ENCODE data around the gene SH2D2A. TPM values are rescaled to one million over a fixed set of nuclear protein-coding genes. Genes with fewer than 3 reads are reported as not detected.

The SH2D2A gene
- total RNA-seq, 2 experiments from 2014 or later: 186 TPM

DNA sequence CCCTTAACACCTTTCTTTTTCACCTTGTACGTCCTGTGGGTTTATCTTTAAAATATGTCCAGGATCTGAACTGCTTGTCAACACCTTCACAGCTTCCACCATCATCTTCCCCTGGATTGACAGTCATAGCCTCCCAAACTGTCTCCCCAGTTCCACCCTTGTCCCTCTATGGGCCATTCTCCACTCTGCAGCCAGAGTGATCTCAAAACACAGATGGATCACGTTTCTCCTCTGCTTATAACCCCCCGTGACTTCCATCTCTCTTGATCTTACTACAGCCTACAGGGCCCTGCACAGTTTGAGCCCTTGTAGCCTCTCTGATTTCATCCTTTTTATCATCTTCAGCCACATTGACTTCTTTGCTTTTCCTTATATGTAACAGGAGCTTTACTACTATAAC lies 38.0 kb upstream of the SH2D2A start:
- H3K4me3 Mint-ChIP-seq: no peak overlapping the region
- H3K9me3 Mint-ChIP-seq: no peaks in the 10 kb centered on the region
- DNase-seq: no peak
- no peaks in the 10 kb centered on the region for H3K36me3 Mint-ChIP-seq
- peaks cover 20% of the 10 kb centered on the region for H3K27me3 Mint-ChIP-seq
- H3K4me1 Mint-ChIP-seq: peaks cover 3% of the 10 kb centered on the region
- H3K27ac Mint-ChIP-seq: no peak overlapping the region

DNA sequence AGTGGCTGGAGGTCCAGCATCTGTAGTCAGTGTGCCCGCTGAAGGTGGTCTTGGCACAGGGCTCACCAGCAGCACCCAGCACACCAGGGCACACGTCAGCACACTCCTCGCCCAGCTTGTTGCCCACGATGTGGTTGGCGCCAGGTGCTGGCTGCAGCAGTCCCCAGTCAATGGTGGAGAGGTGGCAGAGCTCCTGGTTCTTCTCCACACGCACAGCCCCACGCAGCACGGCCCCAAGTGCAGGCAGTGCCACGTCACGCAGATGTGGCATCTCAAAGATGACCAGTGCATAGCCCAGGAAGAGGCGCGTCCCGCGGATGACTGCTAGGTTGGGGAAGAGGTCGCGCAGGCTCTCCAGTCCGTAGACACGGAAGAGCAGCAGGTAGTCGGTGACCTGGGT lies 37.1 kb upstream of the SH2D2A start:
- H3K4me3 Mint-ChIP-seq: no peak overlapping the region
- no peak overlapping the region for H3K27ac Mint-ChIP-seq
- DNase-seq: no peak
- peaks cover 17% of the 10 kb centered on the region for H3K27me3 Mint-ChIP-seq
- H3K4me1 Mint-ChIP-seq: peaks cover 7% of the 10 kb centered on the region
- H3K36me3 Mint-ChIP-seq: no peaks in the 10 kb centered on the region
- H3K9me3 Mint-ChIP-seq: no peaks in the 10 kb centered on the region

DNA sequence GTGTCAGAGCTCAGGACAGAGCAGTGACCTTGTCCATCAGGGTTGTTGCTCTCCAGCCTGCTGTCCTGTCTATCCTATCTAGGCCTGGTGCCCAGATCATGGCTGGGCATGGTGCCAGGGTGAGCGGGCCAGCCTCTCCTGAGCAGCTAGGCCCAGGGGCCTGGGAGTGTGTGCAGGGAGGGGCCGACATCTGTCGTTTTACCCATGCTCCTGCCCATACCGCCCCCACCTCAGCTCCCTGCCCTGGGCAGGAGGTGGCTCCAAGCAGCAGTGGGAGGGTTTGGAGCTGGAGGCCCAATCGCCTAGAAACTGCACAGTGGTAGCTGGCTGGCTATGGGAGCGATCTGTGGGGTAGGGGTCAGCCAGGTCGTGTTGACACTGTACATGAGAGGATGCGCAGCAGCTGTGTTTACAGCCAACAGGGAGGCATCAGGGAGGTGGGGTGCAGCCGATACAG lies 35.8 kb upstream of the SH2D2A start:
- no peak for DNase-seq
- no peak overlapping the region for H3K27ac Mint-ChIP-seq
- H3K27me3 Mint-ChIP-seq: peaks cover 13% of the 10 kb centered on the region
- no peak overlapping the region for H3K4me3 Mint-ChIP-seq
- no peaks in the 10 kb centered on the region for H3K36me3 Mint-ChIP-seq
- peaks cover 12% of the 10 kb centered on the region for H3K4me1 Mint-ChIP-seq
- no peaks in the 10 kb centered on the region for H3K9me3 Mint-ChIP-seq

DNA sequence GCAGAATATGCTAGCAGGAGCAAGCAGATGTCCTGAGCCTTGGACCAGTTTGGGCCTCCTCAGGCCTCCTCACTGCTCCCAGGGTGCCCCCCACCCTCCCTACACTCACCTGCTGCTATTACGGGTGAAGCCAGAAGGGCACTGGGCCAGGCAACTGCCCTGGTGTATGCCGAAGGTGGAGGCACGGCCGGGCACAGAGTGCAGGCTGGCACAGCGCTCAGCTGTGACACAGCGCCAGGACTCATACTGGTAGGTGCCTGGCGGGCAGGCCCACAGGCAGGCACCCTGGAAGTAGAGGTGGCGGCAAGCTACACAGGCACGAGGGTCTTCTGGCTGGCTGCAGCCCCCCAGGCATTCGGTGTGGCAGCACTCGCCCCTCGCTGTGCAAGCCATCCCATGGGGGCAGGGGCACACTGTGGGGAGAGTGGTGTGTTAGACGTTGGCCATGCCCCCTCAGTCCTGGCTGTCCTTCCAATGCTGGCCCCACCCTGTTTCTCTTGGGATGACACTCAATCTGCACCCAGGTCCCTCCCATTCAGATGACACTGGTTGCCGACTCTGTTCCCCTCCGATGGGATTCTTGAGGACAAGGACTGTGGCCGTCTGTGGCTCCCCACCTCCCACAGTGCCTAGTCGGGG lies 35.2 kb upstream of the SH2D2A start:
- H3K36me3 Mint-ChIP-seq: no peaks in the 10 kb centered on the region
- no peak for DNase-seq
- no peak overlapping the region for H3K27ac Mint-ChIP-seq
- peaks cover 12% of the 10 kb centered on the region for H3K4me1 Mint-ChIP-seq
- no peak overlapping the region for H3K4me3 Mint-ChIP-seq
- no peaks in the 10 kb centered on the region for H3K9me3 Mint-ChIP-seq
- H3K27me3 Mint-ChIP-seq: peaks cover 19% of the 10 kb centered on the region

DNA sequence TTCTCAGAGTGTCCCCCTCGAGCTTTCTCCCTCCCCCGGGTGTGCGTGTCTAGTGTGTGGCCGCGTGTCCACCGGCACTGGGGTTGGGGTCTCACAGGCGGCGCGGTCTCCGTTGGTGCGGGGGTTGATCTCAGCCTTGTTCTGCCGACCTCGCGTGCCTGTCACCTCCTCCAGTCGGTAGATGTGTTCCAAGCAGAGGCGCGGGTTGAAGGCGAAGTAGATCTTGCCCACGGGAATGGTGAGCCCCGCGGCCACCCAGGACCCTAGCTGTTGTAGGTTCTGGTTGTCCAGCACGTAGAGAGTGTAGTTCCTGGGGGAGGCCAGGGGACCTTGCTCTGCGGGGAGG lies 32.5 kb upstream of the SH2D2A start:
- no peak for DNase-seq
- peaks cover 17% of the 10 kb centered on the region for H3K4me1 Mint-ChIP-seq
- peaks cover 45% of the 10 kb centered on the region for H3K27me3 Mint-ChIP-seq
- no peaks in the 10 kb centered on the region for H3K9me3 Mint-ChIP-seq
- no peaks in the 10 kb centered on the region for H3K36me3 Mint-ChIP-seq
- no peak overlapping the region for H3K27ac Mint-ChIP-seq
- H3K4me3 Mint-ChIP-seq: peak overlapping the region; percentile 51

DNA sequence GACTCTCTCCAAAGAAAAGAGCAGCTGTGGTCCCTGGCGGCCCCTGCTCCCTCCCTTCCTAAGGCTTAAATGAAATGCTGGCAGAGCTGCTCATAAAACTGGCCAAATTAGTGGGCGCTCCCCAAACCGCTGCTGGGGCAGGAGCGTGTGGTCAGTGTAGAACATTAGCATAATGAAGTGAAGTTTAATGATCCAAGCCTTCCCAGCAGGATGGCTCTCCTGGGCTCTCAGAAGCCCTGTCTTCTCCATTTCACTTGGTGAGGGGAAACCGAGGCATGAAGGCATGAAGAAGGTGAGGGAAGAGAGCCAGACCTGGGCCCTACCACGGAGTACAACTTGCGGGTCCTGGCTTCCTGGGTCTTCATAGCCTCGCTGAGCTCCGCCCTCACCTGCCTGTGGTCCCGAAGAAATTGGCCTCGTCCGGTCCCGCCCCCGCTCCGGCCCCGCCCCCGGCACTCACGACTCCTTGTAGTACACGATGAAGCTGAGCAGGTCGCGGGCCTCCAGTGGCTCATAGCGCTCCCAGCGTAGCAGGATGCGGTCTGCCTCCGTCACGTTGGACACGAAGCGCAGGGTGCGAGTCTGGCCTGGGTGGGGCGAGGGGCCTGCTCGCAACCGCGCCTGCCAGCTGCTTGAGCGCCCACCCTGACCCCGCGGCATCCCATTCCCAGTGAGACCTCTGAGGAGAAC lies 32.0 kb upstream of the SH2D2A start:
- no peaks in the 10 kb centered on the region for H3K36me3 Mint-ChIP-seq
- DNase-seq: peak; percentile 66
- peaks cover 51% of the 10 kb centered on the region for H3K27me3 Mint-ChIP-seq
- H3K4me1 Mint-ChIP-seq: peaks cover 19% of the 10 kb centered on the region
- no peak overlapping the region for H3K27ac Mint-ChIP-seq
- H3K4me3 Mint-ChIP-seq: peak overlapping the region; percentile 55
- H3K9me3 Mint-ChIP-seq: no peaks in the 10 kb centered on the region

DNA sequence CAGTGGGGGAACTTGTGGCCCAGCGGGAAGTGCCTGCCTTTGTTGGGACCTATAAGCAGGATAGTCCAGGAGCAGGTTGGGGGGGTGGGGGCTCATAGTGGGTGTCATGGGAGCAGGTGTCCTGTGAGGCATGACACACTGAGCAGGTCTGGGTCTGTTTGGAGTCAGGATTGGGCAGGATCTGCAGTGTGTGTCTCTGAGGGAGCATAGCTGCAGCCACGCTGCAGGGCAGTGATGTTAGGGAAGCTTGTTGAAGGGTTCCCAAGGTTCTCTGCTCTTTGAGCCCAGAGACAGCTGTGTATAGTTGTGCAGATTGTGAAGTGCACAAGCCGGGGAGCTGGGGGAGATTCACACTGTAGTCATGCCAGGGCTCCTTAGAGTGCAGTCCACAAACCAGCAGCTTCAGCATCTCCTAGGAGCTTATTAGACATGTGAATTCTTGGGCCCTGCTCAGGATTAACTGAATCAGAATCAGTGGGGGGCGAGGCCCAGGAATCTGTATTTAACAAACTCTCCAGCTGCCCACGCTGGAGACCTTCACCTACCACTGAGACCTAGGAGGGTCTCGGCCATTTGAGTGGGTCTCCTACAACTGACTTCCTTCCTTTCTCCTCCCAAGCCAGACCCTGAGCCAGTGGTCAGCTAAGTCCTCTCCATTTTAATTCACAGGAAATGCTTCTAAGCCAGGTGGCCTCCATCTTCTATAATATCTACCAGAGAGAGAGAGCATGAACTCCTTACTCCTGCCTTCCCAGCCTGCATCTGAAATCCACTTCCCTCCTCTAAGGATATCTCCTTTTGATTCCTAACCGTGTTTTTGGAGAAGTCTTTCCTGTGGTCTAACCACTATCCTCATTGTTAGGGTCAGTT lies 31.2 kb upstream of the SH2D2A start:
- Mint-ChIP-seq H3K27ac (no peak overlapping the region), H3K36me3 (no peaks in the 10 kb centered on the region), H3K4me1 (peaks cover 19% of the 10 kb centered on the region), H3K4me3 (peak overlapping the region; percentile 55), H3K9me3 (no peaks in the 10 kb centered on the region), H3K27me3 (peaks cover 58% of the 10 kb centered on the region)
- DNase-seq: no peak

DNA sequence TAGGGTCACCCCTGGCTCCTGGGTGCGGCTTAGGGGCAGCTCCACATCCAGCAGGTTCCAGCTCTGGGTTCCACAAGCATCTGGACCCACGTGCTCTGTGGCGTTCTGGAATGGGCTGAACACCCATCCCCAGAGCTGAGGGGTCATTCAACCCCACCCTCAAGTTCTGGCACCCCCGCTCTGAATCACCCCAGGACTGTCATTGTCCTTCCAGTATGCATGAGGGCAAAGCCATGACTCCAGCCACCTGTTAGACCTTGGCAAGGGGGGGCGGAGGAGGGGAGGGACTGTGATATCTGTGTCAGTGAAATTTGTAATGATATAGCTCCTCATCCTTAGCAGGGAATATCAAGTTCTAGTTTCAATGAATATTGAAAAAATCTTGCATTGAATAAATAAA lies 30.0 kb upstream of the SH2D2A start:
- no peaks in the 10 kb centered on the region for H3K36me3 Mint-ChIP-seq
- peaks cover 70% of the 10 kb centered on the region for H3K27me3 Mint-ChIP-seq
- no peak overlapping the region for H3K4me3 Mint-ChIP-seq
- H3K4me1 Mint-ChIP-seq: peaks cover 19% of the 10 kb centered on the region
- H3K27ac Mint-ChIP-seq: no peak overlapping the region
- no peak for DNase-seq
- H3K9me3 Mint-ChIP-seq: no peaks in the 10 kb centered on the region

DNA sequence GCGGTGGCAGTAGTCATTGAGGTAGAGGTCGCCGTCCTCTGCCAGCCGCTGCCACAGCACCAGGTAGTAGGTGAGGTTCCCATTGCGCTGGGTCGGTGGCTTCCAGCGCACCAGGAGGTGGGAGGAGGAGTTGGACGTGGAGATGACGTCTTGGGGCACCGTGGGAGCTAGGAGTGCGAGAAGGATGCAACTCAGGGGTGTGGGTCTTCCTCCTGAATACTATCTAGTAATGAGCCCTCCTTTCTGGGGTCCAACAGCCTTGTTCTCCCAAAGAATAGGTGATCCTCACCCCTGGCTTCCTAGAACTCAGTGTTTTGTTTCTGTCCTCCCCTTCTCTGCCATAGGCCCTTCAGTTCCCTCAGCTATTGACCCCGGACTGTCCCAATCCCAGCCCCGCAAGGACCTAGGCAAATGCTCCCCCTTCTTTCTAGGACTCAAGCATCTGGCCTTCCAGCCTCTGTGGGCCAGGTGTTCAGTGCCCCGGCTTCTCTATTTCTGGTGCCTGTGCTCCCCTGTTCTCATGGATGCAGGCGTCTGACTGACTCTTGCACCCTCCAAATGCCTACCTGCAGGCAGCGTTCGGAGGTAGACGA lies 29.4 kb upstream of the SH2D2A start:
- H3K27ac Mint-ChIP-seq: no peak overlapping the region

DNA sequence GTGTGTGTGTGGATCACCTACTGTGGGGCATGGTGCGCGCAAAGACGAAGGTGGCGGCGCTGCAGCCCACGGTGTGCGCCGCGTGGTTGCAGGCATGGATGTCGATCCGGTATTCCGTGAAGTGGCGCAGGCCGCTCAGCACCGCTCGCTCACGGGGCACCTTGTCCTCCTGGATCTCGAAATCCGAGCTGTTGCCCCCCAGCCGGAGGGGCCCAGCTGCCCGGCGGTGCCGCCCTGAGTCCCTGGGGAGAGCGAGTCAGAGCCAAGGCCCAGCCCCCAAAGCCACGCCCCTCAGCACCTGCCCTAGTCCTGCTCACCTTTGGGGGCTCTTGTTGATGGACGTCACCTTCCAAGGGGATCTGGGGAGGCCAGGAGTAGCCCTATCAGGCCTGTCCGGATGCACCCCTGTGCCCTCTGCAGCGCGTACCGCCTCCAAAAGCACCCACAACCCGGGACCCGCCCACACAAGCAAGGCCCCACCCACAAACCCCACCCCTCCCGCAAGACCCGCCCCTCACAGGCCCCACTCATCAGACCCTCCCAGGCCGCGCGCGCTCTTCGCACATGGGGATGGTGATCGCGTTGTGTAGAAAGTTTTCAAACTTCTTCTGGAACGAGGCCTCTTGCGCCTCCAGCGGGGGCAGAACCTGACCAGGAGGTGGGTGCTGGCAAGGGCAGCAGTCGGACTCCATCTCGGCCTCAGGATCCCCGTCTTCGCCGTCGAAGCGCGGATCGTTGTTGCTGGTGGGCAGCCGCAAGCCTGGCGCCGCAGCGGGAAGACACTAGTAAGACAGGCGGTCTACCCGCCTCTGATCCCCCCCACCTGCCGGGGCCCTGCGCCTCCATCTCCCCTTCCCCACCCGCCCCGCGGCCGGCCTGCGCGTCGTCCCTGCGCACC lies 28.7 kb upstream of the SH2D2A start:
- H3K27me3 Mint-ChIP-seq: peaks cover 82% of the 10 kb centered on the region
- peak; percentile 32 for DNase-seq
- no peaks in the 10 kb centered on the region for H3K36me3 Mint-ChIP-seq
- H3K4me1 Mint-ChIP-seq: peaks cover 19% of the 10 kb centered on the region
- H3K27ac Mint-ChIP-seq: no peak overlapping the region
- no peaks in the 10 kb centered on the region for H3K9me3 Mint-ChIP-seq
- H3K4me3 Mint-ChIP-seq: peak overlapping the region; percentile 57

More for the DNA sequence above, 29.4 kb upstream of the SH2D2A start:
- H3K4me1 Mint-ChIP-seq: peaks cover 19% of the 10 kb centered on the region
- no peaks in the 10 kb centered on the region for H3K36me3 Mint-ChIP-seq
- no peaks in the 10 kb centered on the region for H3K9me3 Mint-ChIP-seq
- H3K4me3 Mint-ChIP-seq: peak overlapping the region; percentile 37
- no peak for DNase-seq
- H3K27me3 Mint-ChIP-seq: peaks cover 74% of the 10 kb centered on the region

DNA sequence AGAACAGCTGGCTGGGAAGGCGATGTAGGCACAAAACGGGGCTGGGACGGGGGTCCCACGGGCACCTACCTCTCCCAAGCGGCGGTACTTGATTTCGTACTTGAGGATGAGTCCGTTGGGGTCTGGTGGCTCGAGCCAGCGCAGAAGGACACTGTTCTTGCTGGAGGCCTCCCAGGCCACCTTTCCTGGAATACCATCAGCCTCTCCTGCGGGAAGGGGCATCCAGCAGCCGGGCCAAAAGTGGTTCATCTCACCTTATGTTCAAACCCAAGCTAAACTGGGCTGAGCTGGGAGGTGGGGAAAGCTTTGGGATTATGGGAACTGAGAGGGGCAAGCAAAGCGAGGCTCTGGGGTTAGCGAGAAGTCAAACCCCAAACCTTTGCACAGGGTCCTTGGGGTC lies 28.0 kb upstream of the SH2D2A start:
- no peak for DNase-seq
- peaks cover 88% of the 10 kb centered on the region for H3K27me3 Mint-ChIP-seq
- H3K27ac Mint-ChIP-seq: no peak overlapping the region
- H3K4me3 Mint-ChIP-seq: peak overlapping the region; percentile 57
- peaks cover 19% of the 10 kb centered on the region for H3K4me1 Mint-ChIP-seq
- H3K9me3 Mint-ChIP-seq: no peaks in the 10 kb centered on the region
- no peaks in the 10 kb centered on the region for H3K36me3 Mint-ChIP-seq

DNA sequence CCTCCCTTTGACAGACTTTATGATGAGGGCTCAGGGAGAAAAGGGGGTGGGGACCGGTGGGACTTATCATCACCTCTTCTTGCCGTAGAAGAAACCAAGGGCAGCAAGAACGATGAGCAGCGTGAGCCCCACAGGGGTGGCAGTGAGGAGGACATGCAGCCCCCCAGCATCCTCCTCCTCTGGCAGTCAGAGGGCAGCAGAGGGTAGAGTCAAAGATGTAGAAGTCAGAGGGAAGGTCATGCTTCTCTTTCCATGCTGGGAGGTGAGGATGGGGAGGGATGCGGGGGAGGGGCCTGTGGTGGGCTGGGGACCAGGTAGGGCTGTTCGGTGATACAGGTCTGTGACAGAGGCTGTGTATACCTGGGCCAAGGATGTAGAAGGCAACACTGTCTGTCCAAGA lies 27.5 kb upstream of the SH2D2A start:
- Mint-ChIP-seq H3K4me1 (peaks cover 18% of the 10 kb centered on the region), H3K27me3 (peaks cover 88% of the 10 kb centered on the region), H3K27ac (no peak overlapping the region), H3K4me3 (peak overlapping the region; percentile 16), H3K36me3 (no peaks in the 10 kb centered on the region), H3K9me3 (no peaks in the 10 kb centered on the region)
- DNase-seq: no peak

DNA sequence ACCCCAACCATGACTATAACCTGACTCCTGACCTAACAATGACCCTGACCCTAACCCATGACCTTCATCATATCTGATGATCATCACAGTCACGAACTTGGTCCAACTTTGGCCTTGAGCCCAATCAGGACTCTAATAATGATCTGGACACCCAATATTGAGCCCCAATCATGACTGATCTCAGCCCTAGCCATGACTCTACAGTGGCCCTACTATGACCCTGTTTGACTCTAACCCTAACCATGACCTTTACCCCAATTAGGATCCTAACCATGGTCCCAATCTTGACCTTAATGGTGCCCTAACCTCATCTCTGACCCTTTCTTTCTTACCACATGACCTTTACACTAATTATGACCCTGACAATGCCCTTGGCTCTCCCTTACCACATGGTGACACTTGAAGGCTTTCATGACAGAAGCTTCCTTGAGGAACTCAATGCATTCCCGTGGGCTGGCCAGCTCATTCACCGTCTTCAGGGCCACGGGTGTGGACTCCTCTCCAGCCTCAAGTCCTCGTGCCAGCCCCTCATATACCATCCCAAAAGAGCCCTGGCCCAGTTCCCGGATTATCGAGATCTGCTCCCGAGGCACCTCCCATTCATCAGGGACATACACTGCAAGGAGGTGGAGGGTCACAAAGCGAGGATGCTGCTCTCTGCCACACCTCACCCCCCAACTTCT lies 26.1 kb upstream of the SH2D2A start:
- H3K27ac Mint-ChIP-seq: no peak overlapping the region
- no peak for DNase-seq
- no peaks in the 10 kb centered on the region for H3K9me3 Mint-ChIP-seq
- H3K4me1 Mint-ChIP-seq: peaks cover 8% of the 10 kb centered on the region
- peaks cover 86% of the 10 kb centered on the region for H3K27me3 Mint-ChIP-seq
- no peaks in the 10 kb centered on the region for H3K36me3 Mint-ChIP-seq
- no peak overlapping the region for H3K4me3 Mint-ChIP-seq

All from activated naive CD8-positive, alpha-beta T cell treated with anti-CD3 and anti-CD28 coated beads for 36 hours (primary cell).